GM12801 (cell line): ENCODE data around the gene S100A8.

Experiments
- TF ChIP-seq, protein P1 (sequence below): IDR thresholded peaks from one replicate; pipeline ENCODE4 v1.5.1; 2011; ENCODE audit warnings: control low read depth; ENCODE audit not compliant: insufficient read length; ENCODE audit errors: extremely low read depth

The S100A8 gene

DNA sequence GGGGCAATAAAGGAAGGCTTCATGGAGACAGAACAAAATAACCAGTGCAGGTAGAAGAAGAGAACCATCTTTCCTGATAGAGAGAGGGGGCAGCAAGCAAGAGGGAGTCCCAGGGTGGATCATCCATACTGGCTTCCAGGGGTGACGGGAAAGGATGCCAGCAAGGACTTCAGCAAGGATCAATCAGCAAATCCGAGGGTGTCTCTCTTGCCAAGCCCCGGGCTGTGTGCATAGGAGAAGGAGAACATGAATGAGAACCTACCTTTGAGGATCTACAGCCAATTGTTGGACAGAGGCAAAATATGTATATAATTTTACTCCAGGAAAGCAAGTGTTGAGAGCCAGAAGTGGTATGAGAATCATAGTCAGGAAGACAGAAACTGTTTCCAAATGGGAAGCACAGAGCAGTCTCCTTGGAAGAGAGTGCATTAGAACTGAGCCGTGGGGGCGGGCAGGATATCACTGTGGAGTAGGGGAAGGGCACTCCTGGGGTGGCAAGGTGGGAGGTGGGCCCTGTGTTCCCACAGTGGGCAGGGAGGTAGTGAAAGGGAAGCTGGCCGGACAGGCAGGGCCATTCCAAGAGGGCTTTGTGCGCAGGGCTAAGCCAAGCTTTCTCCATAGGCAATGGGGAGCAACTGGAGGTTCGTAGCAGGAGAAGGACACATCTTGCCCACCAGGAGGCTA is 34.3 kb downstream of the S100A8 start:
- TF ChIP-seq, protein P1, sequence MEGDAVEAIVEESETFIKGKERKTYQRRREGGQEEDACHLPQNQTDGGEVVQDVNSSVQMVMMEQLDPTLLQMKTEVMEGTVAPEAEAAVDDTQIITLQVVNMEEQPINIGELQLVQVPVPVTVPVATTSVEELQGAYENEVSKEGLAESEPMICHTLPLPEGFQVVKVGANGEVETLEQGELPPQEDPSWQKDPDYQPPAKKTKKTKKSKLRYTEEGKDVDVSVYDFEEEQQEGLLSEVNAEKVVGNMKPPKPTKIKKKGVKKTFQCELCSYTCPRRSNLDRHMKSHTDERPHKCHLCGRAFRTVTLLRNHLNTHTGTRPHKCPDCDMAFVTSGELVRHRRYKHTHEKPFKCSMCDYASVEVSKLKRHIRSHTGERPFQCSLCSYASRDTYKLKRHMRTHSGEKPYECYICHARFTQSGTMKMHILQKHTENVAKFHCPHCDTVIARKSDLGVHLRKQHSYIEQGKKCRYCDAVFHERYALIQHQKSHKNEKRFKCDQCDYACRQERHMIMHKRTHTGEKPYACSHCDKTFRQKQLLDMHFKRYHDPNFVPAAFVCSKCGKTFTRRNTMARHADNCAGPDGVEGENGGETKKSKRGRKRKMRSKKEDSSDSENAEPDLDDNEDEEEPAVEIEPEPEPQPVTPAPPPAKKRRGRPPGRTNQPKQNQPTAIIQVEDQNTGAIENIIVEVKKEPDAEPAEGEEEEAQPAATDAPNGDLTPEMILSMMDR = no peak

DNA sequence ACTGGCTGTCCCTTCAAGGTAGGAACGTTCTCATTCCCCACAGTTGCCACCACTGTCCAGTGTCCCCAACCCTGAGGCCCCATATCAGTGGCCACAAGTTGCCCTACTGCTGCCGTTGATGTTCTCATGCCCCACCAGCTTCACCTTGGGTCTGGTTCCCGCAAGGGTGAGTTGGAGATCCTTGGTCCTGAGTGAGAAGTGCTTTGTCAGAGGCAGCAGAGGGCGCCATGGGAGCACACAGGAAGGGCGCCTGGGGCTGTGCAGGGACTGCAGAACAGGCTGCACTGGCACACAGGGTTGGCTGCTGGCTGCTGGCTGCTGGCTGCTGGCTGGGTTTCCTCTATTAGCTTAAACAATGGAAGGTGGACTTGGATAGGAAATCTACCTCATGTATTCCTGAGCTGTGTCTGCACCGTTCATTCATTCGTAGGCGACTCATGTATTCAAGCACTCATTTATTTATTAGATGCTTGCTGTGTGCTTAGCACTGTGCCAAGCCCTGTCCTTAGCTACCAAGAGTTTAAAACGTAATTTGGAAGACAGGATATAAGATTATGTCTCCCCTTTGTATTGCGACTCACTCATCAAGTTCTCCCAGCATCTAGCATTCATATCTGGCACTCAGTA is 35.3 kb downstream of the S100A8 start:
- TF ChIP-seq, protein P1 = no peak

DNA sequence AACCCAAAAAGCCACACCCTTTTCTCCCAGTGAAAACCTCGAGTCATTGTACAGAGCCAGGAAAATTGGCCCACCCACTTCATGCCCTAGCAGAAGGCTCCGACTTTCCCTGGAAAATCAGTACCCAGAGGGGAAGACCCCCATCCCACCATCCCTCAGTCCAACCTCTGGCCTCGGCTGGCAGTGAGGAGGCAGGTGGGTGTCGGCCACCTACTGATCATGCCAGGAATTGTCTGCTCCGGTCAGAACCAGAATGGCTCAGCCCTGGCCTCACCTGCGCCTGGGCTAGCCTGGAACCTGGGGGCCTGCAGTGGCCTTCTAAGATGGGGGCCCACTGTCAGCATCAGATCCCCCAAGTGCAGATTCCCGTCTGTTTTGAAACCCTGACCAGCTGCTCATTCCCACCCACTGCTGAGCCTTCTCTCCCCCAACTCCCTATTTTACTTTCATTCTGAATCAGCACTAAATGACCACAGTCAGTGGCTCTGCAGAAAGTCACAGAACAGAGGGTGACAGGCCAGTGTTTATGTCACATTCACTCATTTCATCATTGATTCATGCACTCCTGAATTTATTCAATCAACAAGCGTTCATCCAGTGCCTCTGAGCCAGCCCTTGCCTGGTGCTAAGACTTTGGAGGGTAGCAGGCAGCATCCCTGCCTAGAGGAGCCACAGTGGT is 36.2 kb downstream of the S100A8 start:
- TF ChIP-seq, protein P1 = no peak

DNA sequence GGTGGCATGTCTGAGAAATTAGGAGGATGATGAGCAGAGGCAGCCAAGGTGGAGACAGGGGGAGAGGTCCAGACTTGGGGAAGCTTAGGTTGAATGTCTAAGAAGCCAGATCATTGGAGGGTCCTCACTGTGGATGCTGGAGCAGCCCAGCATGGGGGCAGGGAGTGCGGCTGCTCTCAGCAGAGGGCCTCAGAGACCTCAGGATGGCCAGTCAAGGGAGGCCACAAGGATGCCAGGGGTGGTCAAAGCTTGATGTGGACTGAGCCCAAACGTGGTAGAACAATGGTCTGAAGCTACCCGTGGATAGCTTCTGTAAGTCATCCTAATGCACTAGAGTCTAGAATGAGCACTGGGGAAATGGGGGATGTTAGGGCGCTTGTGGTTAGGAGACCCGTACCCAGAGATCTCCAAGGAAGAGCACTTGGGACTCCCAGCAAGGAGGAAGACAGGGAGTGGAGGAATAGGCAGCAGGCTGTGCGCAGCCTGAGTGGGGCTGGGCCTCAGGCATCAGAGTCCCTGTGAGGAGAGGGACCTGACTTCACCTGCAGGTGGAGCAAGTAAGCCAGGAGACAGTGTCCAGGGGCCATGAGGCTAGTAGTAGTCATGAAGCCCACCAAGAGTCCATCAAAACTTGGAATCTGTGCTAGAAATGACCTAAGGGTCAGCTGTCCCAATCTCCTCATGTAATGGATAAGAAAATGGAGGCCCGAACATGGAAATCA is 37.5 kb downstream of the S100A8 start:
- TF ChIP-seq, protein P1 = no peak

DNA sequence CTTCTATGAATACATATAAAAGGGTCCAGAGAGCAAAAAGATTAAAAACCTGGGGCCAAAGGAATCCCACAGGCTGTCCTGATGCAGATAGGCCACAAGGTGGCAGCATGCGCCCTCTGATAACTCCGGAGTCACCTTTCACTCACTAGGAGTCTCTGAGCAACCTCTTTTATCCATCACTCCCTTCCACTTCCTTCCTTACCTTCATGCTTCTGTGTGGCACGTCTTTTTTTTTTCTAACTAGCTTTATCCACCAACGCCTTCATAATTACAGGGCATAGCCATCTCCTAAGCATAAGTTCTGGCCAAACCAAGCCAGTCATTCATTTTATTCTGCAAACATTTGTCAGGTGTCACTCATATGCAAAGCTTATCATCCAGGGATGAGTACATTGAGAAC is 38.4 kb downstream of the S100A8 start:
- TF ChIP-seq, protein P1 = peak; percentile 55

DNA sequence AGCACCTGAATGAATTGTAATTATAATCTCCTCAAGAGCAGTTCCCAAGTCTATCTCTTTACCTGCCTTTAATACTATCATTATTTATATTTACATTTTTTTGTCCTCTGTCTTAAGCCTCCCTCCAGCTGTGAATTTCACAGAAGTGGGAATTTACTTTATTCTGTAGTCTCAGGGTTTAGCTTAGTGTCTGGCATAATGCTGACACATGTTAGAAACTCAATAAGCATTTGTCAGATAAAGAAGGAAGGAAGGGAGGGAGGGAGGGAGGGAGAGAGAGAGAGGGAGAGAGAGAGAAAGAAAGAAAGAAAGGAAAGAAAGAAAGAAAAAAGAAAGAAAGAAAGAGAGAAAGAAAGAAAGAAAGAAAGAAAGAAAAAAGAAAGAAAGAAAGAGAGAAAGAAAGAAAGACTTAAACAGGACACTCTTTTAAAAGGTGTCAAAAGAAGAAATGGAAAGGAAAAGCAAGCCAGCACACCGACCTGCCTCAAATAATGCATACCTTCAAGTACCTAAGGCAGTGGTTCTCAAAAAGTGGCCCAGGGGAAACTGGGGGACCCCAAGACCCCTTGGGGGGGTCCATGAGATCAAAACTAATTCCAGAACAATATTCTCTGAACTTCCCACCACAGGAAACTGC is 40.4 kb downstream of the S100A8 start:
- TF ChIP-seq, protein P1 = no peak
